Measurements from ENCODE around the gene ABCB10.
"Not testable (repeated sequence)": the region's sequence is repeated elsewhere in the genome, so short reads cannot be mapped to it uniquely, and the experiment has no call there.

Gene ABCB10

DNA sequence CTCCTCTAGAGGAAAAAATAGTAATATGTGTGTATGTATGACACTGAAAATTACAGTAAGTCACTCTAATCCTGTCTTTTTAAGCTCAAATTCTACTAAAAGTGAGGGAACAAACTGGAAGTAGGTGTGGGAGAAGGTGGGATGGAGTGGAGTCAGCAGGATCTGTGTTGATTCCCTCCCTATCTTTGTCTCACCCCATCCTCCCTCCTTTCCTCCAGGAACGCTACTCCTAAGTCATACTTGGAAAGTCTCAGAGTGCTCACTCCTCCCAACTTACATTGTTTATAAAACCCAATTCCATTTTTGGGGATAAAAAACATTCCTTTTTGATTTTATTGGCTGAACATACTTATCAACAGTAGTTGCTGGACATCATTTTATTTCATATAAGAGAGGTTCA, 35.5 kb downstream of the ABCB10 start:
- Histone ChIP-seq H3K14ac (ENCODE audit: low read length) (no peak overlapping the region), H3K9ac (ENCODE audit: low read length) (no peak overlapping the region), H3K79me1 (ENCODE audit: low read length) (no peaks in the 10 kb centered on the region), H4K91ac (ENCODE audit: low read depth, low read length) (no peak overlapping the region), H2AFZ (ENCODE audit: insufficient read depth, low read length, poor library complexity) (no peak overlapping the region), H3K27ac (ENCODE audit: low read depth, low read length) (no peak overlapping the region), H3K9me3 (ENCODE audit: insufficient read depth, low read depth, low read length) (no peaks in the 10 kb centered on the region), H2BK12ac (ENCODE audit: low read length) (no peak overlapping the region), H3K79me2 (ENCODE audit: control insufficient read depth, insufficient read depth, low read length, poor library complexity) (no peaks in the 10 kb centered on the region), H3K36me3 (ENCODE audit: control insufficient read depth in 1 of 2, insufficient read depth in 2 of 2, low read length in 2 of 2) (peaks cover 10 to 20% of the 10 kb centered on the region in 2 experiments), H2AK5ac (ENCODE audit: low read length) (no peak overlapping the region), H2BK120ac (ENCODE audit: insufficient read depth, low read length, poor library complexity) (no peak overlapping the region), H3K18ac (ENCODE audit: low read length) (no peak overlapping the region), H4K12ac (ENCODE audit: low read depth, low read length) (no peak overlapping the region), H3K4me1 (ENCODE audit: control insufficient read depth in 1 of 2, insufficient read depth in 2 of 2, low read length in 2 of 2) (no peaks in the 10 kb centered on the region), H3K4me3 (ENCODE audit: low read depth, low read length) (no peak overlapping the region), H3K4ac (ENCODE audit: low read depth, low read length) (no peak overlapping the region), H3K4me2 (ENCODE audit: low read length) (no peak overlapping the region), H3K27me3 (ENCODE audit: insufficient read depth, low read length) (no peaks in the 10 kb centered on the region), H3K23ac (ENCODE audit: low read length) (no peak overlapping the region), H2BK5ac (ENCODE audit: low read depth, low read length, poor library complexity) (no peak overlapping the region), H4K8ac (ENCODE audit: low read depth, low read length) (no peak overlapping the region)
- no CpG with 5 or more reads among the region's 1 CpG for WGBS (ENCODE audit: extremely low coverage, insufficient coverage, insufficient read length)
- DNase-seq, result no peak

DNA sequence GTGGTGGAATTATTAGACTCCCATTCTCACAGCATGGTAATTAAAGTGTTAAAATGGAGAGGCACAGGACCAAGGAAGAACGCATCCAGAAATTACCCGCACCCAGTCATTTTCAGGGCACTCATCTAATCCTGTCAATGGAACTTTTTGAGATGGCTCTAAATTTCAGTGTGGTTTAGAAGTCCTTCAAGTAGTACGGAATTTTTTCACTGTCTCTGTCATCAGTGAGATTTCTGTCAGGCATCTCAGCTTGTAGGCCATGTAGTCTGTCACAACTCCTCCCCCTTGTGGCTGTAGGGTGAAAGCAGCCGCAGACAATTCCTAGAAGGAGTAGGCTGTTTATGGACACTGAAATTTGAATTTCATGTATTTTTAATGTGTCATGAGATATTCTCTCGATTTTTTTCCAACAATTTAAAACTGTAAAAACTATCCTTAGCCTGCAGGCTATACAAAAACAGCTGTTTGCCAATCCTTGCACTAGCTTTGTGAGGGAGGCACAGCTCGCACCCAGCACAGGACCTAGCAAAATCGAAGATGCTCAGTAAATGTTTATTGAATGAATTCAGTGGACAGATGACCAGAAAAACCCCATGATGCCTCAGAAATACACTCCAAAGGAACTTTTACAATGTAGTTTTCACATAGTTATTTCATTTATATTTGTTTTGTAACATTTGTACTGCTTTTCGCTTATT, 43.8 kb downstream of the ABCB10 start:
- no peak overlapping the region for H3K18ac ChIP-seq (ENCODE audit: low read length)
- H2AFZ ChIP-seq (ENCODE audit: insufficient read depth, low read length, poor library complexity), result no peak overlapping the region
- H2AK5ac ChIP-seq (ENCODE audit: low read length), result no peak overlapping the region
- H3K79me1 ChIP-seq (ENCODE audit: low read length), result no peaks in the 10 kb centered on the region
- H4K8ac ChIP-seq (ENCODE audit: low read depth, low read length), result no peak overlapping the region
- no peak overlapping the region for H4K91ac ChIP-seq (ENCODE audit: low read depth, low read length)
- no peak overlapping the region for H3K4me2 ChIP-seq (ENCODE audit: low read length)
- no peak overlapping the region for H3K14ac ChIP-seq (ENCODE audit: low read length)
- no peaks in the 10 kb centered on the region for H3K36me3 ChIP-seq (ENCODE audit: control insufficient read depth in 1 of 2, insufficient read depth in 2 of 2, low read length in 2 of 2)
- DNase-seq, result peak; percentile 61 to 88
- H3K23ac ChIP-seq (ENCODE audit: low read length), result no peak overlapping the region
- H4K12ac ChIP-seq (ENCODE audit: low read depth, low read length), result no peak overlapping the region
- H3K9me3 ChIP-seq (ENCODE audit: insufficient read depth, low read depth, low read length), result no peaks in the 10 kb centered on the region
- no CpG with 5 or more reads among the region's 8 CpGs for WGBS (ENCODE audit: extremely low coverage, insufficient coverage, insufficient read length)
- H3K4ac ChIP-seq (ENCODE audit: low read depth, low read length), result no peak overlapping the region
- no peak overlapping the region for H3K4me3 ChIP-seq (ENCODE audit: low read depth, low read length)
- H2BK120ac ChIP-seq (ENCODE audit: insufficient read depth, low read length, poor library complexity), result no peak overlapping the region
- H3K27me3 ChIP-seq (ENCODE audit: insufficient read depth, low read length), result no peaks in the 10 kb centered on the region
- no peak overlapping the region for H2BK12ac ChIP-seq (ENCODE audit: low read length)
- no peak overlapping the region for H3K27ac ChIP-seq (ENCODE audit: low read depth, low read length)
- no peaks in the 10 kb centered on the region for H3K79me2 ChIP-seq (ENCODE audit: control insufficient read depth, insufficient read depth, low read length, poor library complexity)
- H3K4me1 ChIP-seq (ENCODE audit: control insufficient read depth in 1 of 2, insufficient read depth in 2 of 2, low read length in 2 of 2), result no peaks in the 10 kb centered on the region
- H3K9ac ChIP-seq (ENCODE audit: low read length), result no peak overlapping the region
- no peak overlapping the region for H2BK5ac ChIP-seq (ENCODE audit: low read depth, low read length, poor library complexity)

DNA sequence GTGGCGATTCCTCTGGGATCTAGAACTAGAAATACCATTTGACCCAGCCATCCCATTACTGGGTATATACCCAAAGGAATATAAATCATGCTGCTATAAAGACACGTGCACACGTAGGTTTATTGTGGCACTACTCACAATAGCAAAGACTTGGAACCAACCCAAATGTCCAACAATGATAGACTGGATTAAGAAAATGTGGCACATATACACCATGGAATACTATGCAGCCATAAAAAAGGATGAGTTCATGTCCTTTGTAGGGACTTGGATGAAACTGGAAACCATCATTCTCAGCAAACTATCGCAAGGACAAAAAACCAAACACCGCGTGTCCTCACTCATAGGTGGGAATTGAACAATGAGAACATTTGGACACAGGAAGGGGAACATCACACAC, 46.9 kb downstream of the ABCB10 start:
- not testable (repeated sequence) for H3K18ac ChIP-seq (ENCODE audit: low read length); H3K4me1 ChIP-seq (ENCODE audit: control insufficient read depth in 1 of 2, insufficient read depth in 2 of 2, low read length in 2 of 2); H4K91ac ChIP-seq (ENCODE audit: low read depth, low read length); H3K23ac ChIP-seq (ENCODE audit: low read length); H3K27ac ChIP-seq (ENCODE audit: low read depth, low read length); H3K36me3 ChIP-seq (ENCODE audit: control insufficient read depth in 1 of 2, insufficient read depth in 2 of 2, low read length in 2 of 2); H3K4me3 ChIP-seq (ENCODE audit: low read depth, low read length); H2BK12ac ChIP-seq (ENCODE audit: low read length); H3K4ac ChIP-seq (ENCODE audit: low read depth, low read length); H2BK120ac ChIP-seq (ENCODE audit: insufficient read depth, low read length, poor library complexity); H3K79me2 ChIP-seq (ENCODE audit: control insufficient read depth, insufficient read depth, low read length, poor library complexity); H3K9ac ChIP-seq (ENCODE audit: low read length); H2BK5ac ChIP-seq (ENCODE audit: low read depth, low read length, poor library complexity); H4K12ac ChIP-seq (ENCODE audit: low read depth, low read length); H2AFZ ChIP-seq (ENCODE audit: insufficient read depth, low read length, poor library complexity); H3K9me3 ChIP-seq (ENCODE audit: insufficient read depth, low read depth, low read length); H2AK5ac ChIP-seq (ENCODE audit: low read length); H3K14ac ChIP-seq (ENCODE audit: low read length); H3K27me3 ChIP-seq (ENCODE audit: insufficient read depth, low read length); DNase-seq; H4K8ac ChIP-seq (ENCODE audit: low read depth, low read length); H3K79me1 ChIP-seq (ENCODE audit: low read length); H3K4me2 ChIP-seq (ENCODE audit: low read length)
- WGBS (ENCODE audit: extremely low coverage, insufficient coverage, insufficient read length), result no CpG with 5 or more reads among the region's 6 CpGs

DNA sequence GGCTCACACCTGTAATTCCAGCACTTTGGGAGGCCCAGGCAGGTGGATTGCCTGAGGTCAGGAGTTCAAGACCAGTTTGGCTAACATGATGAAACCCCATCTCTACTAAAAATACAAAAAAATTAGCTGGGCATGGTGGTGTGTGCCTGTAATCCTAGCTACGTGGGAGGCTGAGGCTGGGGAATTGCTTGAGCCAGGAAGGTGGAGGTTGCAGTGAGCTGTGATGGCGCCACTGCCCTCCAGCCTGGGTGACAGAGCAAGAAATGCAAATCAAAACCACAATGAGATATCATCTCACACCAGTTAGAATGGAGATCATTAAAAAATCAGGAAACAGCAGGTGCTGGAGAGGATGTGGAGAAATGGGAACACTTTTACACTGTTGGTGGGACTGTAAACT, 47.3 kb downstream of the ABCB10 start:
- H4K8ac ChIP-seq (ENCODE audit: low read depth, low read length); H3K4ac ChIP-seq (ENCODE audit: low read depth, low read length); H2BK12ac ChIP-seq (ENCODE audit: low read length); H3K23ac ChIP-seq (ENCODE audit: low read length); H3K79me2 ChIP-seq (ENCODE audit: control insufficient read depth, insufficient read depth, low read length, poor library complexity); H3K36me3 ChIP-seq (ENCODE audit: control insufficient read depth in 1 of 2, insufficient read depth in 2 of 2, low read length in 2 of 2); DNase-seq; H3K4me2 ChIP-seq (ENCODE audit: low read length); H3K9me3 ChIP-seq (ENCODE audit: insufficient read depth, low read depth, low read length); H3K18ac ChIP-seq (ENCODE audit: low read length); H3K4me1 ChIP-seq (ENCODE audit: control insufficient read depth in 1 of 2, insufficient read depth in 2 of 2, low read length in 2 of 2); H2BK120ac ChIP-seq (ENCODE audit: insufficient read depth, low read length, poor library complexity); H3K4me3 ChIP-seq (ENCODE audit: low read depth, low read length); H2AFZ ChIP-seq (ENCODE audit: insufficient read depth, low read length, poor library complexity); H2BK5ac ChIP-seq (ENCODE audit: low read depth, low read length, poor library complexity); H3K27ac ChIP-seq (ENCODE audit: low read depth, low read length); H2AK5ac ChIP-seq (ENCODE audit: low read length); H3K79me1 ChIP-seq (ENCODE audit: low read length); H3K27me3 ChIP-seq (ENCODE audit: insufficient read depth, low read length); H3K14ac ChIP-seq (ENCODE audit: low read length); H3K9ac ChIP-seq (ENCODE audit: low read length); H4K12ac ChIP-seq (ENCODE audit: low read depth, low read length); H4K91ac ChIP-seq (ENCODE audit: low read depth, low read length): not testable (repeated sequence)
- WGBS (ENCODE audit: extremely low coverage, insufficient coverage, insufficient read length), result no CpG with 5 or more reads among the region's 2 CpGs

Data from trophoblast cell (in vitro differentiated cells and primary cell).